Epidermal melanocyte (primary cell): ENCODE data around the gene IGHMBP2.

ENCODE experiments used
- DNase-seq: peaks from one replicate; pipeline ENCODE4 v3.0.0; 2011; ENCODE audit warnings: low spot score; ENCODE audit not compliant: insufficient read length

The IGHMBP2 gene

DNA sequence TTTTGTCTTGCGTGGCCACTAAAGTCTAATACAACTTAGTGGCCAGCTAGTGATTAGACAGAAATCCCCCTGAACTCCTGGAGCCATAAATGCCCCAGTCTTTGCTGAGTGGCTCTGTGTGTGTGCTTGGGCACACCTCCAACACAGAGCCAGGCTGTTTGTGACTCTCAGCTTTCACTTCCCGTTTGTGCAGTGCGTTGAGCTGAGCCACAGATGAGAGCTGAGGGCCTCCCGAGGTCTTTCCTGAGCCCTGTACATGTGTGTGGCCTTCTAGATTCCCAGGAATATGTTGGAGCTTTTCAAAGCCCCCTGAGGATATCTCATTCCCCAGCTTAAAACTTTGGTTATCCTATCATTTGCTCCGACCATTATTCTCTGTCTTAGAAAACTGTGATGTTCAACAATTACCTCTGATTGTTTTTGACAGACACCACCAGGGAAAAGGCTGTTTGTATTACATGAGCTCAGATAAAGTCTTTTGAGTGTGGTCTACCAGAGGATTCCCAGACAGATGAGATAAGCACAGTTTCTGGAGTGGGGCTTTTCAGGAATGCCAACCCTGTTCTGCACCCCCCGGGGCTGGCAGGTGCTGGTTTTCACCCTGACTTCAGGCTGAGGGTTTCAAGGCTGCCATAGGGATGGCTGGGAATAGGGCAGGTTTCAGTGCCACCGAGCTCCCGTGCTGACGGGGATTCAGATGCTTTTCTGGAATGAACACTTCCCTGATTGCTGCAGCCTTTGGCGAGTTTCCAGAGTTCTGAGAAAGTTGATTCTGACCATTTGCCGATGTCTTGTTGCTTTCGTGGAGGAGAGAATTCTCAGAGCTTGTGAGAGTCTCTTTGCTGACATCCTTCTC is 23.8 kb downstream of the IGHMBP2 start:
- no peak for DNase-seq

DNA sequence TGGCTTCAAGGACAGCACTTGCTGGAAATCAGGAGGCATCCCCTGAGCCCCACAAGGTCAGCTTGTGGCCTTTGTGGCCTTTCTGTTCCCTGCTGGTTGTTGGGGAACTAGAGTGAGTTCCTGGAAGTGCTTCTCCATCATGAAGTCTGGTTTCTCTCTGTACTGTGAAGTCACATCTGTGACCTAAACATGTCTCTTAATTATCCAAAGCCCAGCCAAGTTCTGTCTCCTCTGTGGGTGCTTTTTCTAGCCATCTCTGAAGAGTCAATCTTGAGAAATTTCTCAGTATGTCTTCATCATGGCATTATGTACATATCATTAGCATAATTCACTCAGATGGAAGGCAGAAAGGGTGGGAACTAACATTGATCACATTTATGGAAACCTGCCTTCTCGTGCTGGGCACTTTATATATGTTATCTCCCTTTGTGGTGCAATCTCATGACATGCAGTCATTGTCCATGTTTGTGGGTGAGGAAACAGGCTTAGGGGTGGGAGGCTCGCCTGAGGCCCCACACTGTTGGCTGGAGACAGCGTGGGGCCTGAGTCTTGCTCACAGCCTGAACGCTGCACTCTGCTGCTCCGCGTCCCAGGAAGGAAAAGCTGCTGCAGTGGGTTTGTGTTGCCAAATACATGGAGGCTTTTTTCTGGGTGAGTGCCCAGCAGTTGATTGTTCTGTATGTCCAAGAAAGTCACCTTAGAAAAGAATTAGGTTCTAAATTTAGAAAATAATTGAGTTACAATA is 24.6 kb downstream of the IGHMBP2 start:
- DNase-seq = no peak

DNA sequence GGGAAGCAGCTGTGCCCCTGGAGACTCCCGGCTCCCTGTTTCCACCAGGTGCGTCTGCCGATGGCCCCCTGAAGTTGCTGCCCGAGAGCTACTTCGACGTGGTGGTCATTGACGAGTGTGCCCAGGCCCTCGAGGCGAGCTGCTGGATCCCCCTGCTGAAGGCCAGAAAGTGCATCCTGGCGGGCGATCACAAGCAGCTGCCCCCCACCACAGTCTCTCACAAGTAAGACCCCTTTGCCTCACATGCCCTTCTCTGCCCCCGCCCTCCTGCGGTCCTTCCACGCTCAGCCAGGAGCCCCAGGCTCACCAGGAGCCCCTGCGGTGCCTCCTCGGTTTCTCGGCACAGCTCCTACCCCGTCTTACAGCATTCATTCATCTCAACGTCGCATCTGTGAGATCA is 25.4 kb downstream of the IGHMBP2 start:
- no peak for DNase-seq

GRCh38 chr11:68929706-68930570 is 26.2 kb downstream of the IGHMBP2 start:
- no peak for DNase-seq

GRCh38 chr11:68930991-68931855 is 27.5 kb downstream of the IGHMBP2 start:
- DNase-seq = no peak

GRCh38 chr11:68931911-68932310 is 28.2 kb downstream of the IGHMBP2 start:
- DNase-seq = no peak

- DNase-seq = no peak
Observed at GRCh38 chr11:68932358-68932757, 28.7 kb downstream of the IGHMBP2 start.

- DNase-seq = no peak
Observed at GRCh38 chr11:68932933-68933577, 29.4 kb downstream of the IGHMBP2 start.

- no peak for DNase-seq
Observed at GRCh38 chr11:68933605-68934320, 30.1 kb downstream of the IGHMBP2 start.

- DNase-seq = no peak
Observed at GRCh38 chr11:68934321-68934645, 30.6 kb downstream of the IGHMBP2 start.

- no peak for DNase-seq
Observed at GRCh38 chr11:68934666-68935065, 31.0 kb downstream of the IGHMBP2 start.

- no peak for DNase-seq
Observed at GRCh38 chr11:68935066-68935465, 31.4 kb downstream of the IGHMBP2 start.

- no peak for DNase-seq
Observed at GRCh38 chr11:68935516-68936357, 32.0 kb downstream of the IGHMBP2 start.

DNA sequence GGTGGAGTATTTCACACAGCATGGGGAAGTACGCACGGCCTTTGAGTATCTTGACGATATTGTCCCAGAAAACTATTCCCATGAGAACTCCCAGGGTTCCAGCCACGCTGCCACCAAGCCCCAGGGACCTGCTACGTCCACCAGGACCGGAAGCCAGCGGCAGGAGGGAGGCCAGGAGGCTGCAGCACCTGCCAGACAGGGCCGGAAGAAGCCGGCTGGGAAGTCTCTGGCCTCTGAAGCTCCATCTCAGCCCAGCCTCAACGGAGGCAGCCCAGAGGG is 32.6 kb downstream of the IGHMBP2 start:
- no peak for DNase-seq

DNA sequence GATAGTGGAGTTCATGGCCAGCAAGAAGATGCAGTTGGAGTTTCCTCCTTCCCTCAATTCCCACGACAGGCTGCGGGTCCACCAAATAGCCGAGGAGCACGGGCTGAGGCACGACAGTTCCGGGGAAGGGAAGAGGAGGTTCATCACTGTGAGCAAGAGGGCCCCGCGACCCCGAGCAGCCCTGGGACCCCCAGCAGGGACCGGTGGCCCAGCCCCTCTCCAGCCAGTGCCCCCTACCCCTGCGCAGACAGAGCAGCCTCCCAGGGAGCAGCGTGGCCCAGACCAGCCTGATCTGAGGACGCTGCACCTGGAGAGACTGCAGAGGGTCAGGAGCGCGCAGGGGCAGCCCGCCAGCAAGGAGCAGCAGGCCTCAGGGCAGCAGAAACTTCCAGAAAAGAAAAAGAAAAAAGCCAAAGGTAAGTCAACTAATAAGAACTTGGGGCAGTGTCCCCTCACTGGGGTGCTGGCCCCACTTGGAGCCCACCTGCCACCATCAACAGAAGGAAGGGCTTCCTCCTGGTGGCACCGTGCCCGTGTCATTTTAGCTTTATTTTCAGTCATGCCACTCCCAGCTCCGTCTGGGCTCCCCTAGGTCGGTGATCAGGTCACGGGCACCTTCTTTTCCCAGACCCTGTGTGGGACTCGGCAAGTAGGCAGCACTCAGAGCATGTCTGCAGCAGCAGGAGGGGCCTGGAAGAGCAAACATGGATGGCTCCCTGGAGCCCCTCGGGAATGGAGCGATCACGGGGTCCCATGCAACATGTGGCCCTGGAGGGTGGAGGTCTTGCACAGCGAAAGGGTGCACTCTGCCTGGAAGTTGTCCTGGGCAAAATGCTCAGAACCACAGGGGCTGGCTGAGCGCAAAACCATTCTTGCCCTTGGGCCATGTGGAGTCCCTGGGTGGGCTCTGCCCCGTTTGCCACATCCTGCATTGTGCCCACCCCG is 33.3 kb downstream of the IGHMBP2 start:
- no peak for DNase-seq

GRCh38 chr11:68938088-68938487 is 34.4 kb downstream of the IGHMBP2 start:
- DNase-seq = no peak

DNA sequence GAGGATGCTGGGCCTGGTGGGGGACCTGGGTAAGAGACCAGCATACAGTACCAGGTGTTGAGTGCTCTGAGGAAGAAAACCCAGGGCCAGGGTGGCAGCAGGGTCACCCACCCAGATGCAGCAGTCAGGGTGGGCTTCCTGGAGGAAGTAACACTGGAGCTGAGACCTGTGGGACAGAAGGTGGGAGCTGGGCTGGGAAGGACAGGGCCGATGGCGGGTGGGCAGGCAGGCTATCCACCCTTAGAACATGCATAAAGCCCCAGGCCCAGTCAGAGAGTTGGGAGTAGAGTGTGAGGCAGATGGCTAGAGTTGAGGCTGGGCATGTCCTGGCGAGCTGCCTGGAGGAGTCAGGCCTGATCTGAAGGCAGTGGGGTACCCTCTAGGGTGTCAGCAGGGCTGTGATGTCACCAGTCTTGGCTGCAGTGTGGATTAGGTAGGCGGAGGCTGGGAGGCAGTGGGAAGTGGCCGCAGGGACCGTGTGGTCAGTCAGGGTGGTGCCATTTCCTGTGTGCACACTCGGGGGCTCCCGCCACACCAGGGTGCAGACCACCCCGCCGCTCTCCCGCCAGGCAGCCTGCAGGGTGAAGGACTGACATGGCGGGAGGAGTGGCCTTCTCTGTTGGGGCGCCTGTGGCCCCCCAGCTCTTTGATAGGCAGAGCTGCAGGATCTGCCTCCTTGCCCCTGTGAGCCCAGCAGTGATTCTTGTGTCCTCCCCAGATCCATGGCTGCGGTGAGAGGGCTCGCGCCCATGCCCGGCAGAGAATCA is 35.3 kb downstream of the IGHMBP2 start:
- no peak for DNase-seq
